ENCODE measurements around the gene PRPF38B. TPM values are rescaled to one million over a fixed set of nuclear protein-coding genes. Genes with fewer than 3 reads are reported as not detected.
"Not testable (repeated sequence)": the region's sequence is repeated elsewhere in the genome, so short reads cannot be mapped to it uniquely, and the experiment has no call there.

Gene PRPF38B
- total RNA-seq, 2 donors from 2014 or later, result 31.7 to 32.4 TPM

DNA sequence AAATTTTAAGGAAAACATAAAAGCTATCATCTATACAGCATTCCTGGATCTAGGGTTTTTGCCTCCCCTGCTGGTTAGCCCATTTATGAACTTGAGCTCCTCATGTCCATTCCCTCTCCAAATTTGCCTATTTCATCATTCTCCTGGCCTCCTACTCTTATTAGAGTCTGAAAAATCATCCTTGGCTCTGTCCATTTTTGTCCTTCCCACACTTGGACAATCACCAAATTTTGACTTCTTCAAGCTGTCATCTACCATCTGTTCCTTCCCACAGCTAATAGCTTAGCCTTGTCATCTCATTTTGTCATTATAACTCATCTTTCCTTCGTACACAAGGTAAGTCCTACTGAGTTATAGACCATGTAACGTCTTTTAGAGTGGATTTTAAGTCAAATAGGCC is 29.0 kb upstream of the PRPF38B start:
- Histone ChIP-seq H3K36me3 (no peaks in the 10 kb centered on the region), H3K9ac (ENCODE audit: low read depth in 2 of 2, low read length in 2 of 2) (no peak overlapping the region), H3K4me3 (no peak overlapping the region), H3K4me1 (no peaks in the 10 kb centered on the region), H3K27me3 (no peaks in the 10 kb centered on the region), H3K27ac (no peak overlapping the region), H3K9me3 (no peaks in the 10 kb centered on the region)
- intact Hi-C loops (cut with DNase I), result no loop called here
- TF ChIP-seq, protein P1, sequence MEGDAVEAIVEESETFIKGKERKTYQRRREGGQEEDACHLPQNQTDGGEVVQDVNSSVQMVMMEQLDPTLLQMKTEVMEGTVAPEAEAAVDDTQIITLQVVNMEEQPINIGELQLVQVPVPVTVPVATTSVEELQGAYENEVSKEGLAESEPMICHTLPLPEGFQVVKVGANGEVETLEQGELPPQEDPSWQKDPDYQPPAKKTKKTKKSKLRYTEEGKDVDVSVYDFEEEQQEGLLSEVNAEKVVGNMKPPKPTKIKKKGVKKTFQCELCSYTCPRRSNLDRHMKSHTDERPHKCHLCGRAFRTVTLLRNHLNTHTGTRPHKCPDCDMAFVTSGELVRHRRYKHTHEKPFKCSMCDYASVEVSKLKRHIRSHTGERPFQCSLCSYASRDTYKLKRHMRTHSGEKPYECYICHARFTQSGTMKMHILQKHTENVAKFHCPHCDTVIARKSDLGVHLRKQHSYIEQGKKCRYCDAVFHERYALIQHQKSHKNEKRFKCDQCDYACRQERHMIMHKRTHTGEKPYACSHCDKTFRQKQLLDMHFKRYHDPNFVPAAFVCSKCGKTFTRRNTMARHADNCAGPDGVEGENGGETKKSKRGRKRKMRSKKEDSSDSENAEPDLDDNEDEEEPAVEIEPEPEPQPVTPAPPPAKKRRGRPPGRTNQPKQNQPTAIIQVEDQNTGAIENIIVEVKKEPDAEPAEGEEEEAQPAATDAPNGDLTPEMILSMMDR (IDR thresholded peaks at IDR 0.05), result no peak
- no peak for DNase-seq

DNA sequence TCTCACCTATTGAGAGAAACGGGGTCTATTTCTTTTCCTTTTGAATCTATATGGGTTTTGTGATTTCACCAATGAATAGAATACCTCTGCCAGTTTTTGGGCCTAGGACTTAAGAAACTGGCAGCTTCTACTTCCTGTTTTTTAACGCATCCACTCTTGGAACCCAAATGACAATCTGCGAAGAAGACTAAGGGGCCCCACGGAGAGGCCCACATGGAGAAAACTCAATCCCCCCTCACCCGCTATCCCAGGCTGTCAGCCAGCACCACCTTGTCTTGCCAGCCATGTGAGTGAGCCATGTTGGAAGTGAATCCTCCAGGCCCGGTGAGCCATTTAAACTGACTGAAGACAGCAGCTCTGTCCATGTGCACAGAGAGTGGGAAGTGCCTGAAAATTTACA is 27.6 kb upstream of the PRPF38B start:
- Histone ChIP-seq H3K27me3 (no peaks in the 10 kb centered on the region), H3K9ac (ENCODE audit: low read depth in 2 of 2, low read length in 2 of 2) (no peak overlapping the region), H3K9me3 (no peaks in the 10 kb centered on the region), H3K36me3 (no peaks in the 10 kb centered on the region), H3K27ac (no peak overlapping the region), H3K4me3 (no peak overlapping the region), H3K4me1 (no peaks in the 10 kb centered on the region)
- intact Hi-C loops (cut with DNase I), result no loop called here
- DNase-seq, result no peak
- TF ChIP-seq, protein P1 (IDR thresholded peaks at IDR 0.05), result no peak

DNA sequence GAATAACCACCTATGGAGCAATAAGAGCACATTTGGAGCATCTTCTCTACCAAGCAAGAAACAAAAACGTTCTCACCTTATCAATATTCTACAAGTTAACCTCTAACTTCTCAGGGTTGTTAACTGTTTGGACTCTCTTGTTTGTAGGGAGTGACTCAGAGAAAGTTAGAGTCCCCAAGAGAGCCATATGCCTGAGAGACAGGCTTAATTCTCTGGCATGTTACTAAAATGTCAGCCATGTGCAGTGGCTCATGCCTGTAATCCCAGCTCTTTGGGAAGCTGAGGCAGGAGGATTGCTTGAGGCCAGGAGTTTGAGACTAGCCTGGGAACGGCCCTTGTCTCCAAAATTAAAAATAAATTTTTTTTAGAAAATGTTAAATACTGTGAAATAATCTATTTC is 27.0 kb upstream of the PRPF38B start:
- H3K27ac ChIP-seq, result no peak overlapping the region
- DNase-seq, result no peak
- H3K9ac ChIP-seq (ENCODE audit: low read depth in 2 of 2, low read length in 2 of 2), result no peak overlapping the region
- intact Hi-C loops (cut with DNase I), result no loop called here
- no peaks in the 10 kb centered on the region for H3K9me3 ChIP-seq
- TF ChIP-seq, protein P1 (IDR thresholded peaks at IDR 0.05), result no peak
- H3K36me3 ChIP-seq, result no peaks in the 10 kb centered on the region
- no peaks in the 10 kb centered on the region for H3K27me3 ChIP-seq
- H3K4me3 ChIP-seq, result no peak overlapping the region
- H3K4me1 ChIP-seq, result no peaks in the 10 kb centered on the region

DNA sequence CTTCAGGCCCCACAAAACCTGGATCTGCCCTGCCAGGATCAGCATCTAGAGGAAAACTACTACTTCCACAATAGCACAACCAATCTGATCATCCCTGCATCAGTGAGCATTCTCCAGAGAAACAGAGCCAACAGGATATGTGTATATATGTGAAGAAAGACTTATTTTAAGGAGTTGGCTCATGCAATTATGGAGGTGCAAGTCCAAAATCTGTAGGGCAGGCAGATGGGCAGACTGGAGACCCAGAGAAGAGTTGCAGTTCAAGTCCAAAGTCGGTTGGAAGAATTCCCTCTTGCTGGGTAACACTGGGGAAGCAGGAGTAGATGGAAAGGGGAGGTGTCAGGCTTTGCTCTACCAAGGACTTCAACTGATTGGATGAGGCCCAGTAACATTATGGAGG is 26.3 kb upstream of the PRPF38B start:
- Histone ChIP-seq H3K9ac (ENCODE audit: low read depth in 2 of 2, low read length in 2 of 2) (no peak overlapping the region), H3K9me3 (no peaks in the 10 kb centered on the region), H3K27ac (no peak overlapping the region), H3K4me1 (no peaks in the 10 kb centered on the region), H3K4me3 (no peak overlapping the region), H3K36me3 (no peaks in the 10 kb centered on the region), H3K27me3 (no peaks in the 10 kb centered on the region)
- DNase-seq, result no peak
- intact Hi-C loops (cut with DNase I), result no loop called here
- TF ChIP-seq, protein P1 (IDR thresholded peaks at IDR 0.05), result no peak

DNA sequence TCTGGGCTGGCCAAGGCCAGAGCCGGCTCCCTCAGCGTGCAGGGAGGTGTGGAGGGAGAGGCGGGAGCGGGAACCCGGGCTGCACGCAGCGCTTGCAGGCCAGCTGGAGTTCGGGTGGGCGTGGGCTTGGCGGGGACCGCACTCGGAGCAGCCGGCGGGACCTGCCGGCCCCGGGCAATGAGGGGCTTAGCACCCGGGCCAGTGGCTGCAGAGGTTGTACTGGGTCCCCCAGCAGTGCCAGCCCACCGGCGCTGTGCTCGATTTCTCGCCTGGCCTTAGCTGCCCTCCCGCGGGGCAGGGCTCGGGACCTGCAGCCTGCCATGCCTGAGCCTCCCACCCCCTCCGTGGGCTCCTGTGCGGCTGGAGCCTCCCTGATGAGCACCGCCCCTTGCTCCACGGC is 24.7 kb upstream of the PRPF38B start:
- H3K4me3 ChIP-seq; intact Hi-C loops (cut with DNase I); H3K9ac ChIP-seq (ENCODE audit: low read depth in 2 of 2, low read length in 2 of 2); H3K27me3 ChIP-seq; H3K4me1 ChIP-seq; H3K9me3 ChIP-seq; DNase-seq; H3K36me3 ChIP-seq; H3K27ac ChIP-seq: not testable (repeated sequence)

DNA sequence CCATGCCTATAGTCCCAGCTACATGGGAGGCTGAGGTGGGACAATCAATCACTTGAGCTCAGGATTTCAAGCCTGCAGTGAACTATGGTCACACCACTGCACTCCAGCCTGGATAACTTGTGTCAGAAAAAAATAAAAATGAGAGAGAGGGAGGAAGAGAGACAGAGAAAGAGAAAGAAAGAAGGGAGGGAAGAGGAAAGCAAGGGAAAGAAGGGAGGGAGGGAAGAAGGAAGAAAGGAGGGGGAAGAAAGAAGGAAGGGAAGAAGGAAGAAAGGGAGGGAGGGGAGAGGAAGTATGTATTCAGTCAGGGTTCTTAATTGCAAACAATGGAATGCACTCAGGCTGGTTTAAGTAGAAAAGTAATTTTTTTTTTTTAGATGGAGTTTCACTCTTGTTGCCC is 23.3 kb upstream of the PRPF38B start:
- intact Hi-C loops (cut with DNase I), result no loop called here
- Histone ChIP-seq H3K36me3 (no peaks in the 10 kb centered on the region), H3K4me1 (no peaks in the 10 kb centered on the region), H3K27ac (no peak overlapping the region), H3K27me3 (no peaks in the 10 kb centered on the region), H3K9me3 (no peaks in the 10 kb centered on the region), H3K9ac (ENCODE audit: low read depth in 2 of 2, low read length in 2 of 2) (no peak overlapping the region), H3K4me3 (no peak overlapping the region)
- TF ChIP-seq, protein P1 (IDR thresholded peaks at IDR 0.05), result no peak
- no peak for DNase-seq

Data from colonic mucosa (tissue), 4 donors.